ENCODE data around the gene SALL4.
A peak's percentile ranks its signal among the peaks of the same experiment; 100 is the strongest.
"Not testable (repeated sequence)": the region's sequence is repeated elsewhere in the genome, so short reads cannot be mapped to it uniquely, and the experiment has no call there.

Gene SALL4

DNA sequence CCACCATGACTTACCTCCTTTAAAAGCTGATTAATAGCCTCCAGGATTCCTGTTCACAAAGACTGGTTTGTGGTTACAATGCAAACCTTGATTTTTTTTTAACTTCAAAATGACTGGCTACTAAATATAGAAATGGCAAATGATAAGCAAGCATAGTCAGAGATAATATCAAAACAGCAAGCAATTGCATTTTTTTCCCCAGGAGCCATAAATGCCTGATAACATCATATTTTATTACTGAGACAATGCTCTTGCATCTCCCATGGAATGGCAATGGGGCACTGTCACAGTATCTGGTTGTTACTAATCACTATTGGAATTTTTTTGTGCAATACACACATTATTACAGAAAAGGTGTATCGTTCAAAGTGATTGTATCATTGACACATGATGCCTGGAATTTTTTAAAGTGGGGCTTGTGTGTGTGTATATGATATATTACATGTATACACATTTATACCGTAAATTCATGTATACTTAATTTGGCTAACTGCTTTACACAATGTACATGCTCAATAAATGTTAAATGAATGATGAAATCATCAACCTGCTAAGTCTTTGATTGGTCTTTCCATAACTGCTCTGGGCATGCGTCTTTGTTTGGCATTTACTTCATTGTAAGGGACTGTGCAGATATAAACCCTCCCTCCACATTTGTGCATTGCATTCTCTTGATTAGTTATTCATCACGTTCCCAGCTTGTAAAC, 980 bp upstream of the SALL4 start:
- no peak for DNase-seq (ENCODE audit: low spot score)

GRCh38 chr20:51801823-51802123, 548 bp downstream of the SALL4 start:
- no peak for DNase-seq (ENCODE audit: low spot score)

DNA sequence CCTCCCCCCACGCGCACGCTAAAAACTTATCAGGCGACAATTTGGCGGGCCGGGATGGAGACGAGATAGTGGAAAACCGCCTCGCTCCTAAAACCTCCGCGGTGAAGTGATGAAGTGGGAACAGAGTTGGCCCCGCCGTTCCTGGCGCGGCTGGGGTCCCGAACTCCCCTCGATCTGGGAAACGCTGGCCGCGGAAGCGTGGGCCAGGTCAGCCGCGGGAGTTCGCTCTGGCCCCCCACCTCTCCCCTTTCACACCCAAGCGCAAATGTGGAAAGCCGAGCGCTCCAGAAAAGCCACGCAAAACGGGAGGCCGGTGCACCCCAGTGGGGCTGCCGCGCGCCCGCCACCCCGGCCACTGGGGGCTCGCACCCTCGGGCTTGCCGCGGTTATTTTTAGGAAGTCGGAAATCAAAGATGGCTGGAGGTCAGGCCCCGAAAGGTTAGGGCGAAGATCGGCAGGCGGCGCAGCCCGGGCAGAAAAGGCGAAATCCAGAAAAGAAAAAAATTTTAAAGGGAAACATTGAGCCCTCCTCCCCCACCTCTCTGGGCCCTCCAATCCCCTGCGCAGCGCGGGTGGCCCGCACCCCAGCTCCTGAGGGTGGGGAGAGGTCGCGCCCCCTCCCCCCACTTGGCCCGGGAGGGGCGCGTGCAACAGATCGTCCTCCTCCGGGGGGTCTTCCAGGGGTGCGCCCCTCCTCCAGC, 1.0 kb downstream of the SALL4 start:
- DNase-seq (ENCODE audit: low spot score), result no peak

GRCh38 chr20:51800872-51801121, 1.5 kb downstream of the SALL4 start:
- DNase-seq (ENCODE audit: low spot score), result no peak

DNA sequence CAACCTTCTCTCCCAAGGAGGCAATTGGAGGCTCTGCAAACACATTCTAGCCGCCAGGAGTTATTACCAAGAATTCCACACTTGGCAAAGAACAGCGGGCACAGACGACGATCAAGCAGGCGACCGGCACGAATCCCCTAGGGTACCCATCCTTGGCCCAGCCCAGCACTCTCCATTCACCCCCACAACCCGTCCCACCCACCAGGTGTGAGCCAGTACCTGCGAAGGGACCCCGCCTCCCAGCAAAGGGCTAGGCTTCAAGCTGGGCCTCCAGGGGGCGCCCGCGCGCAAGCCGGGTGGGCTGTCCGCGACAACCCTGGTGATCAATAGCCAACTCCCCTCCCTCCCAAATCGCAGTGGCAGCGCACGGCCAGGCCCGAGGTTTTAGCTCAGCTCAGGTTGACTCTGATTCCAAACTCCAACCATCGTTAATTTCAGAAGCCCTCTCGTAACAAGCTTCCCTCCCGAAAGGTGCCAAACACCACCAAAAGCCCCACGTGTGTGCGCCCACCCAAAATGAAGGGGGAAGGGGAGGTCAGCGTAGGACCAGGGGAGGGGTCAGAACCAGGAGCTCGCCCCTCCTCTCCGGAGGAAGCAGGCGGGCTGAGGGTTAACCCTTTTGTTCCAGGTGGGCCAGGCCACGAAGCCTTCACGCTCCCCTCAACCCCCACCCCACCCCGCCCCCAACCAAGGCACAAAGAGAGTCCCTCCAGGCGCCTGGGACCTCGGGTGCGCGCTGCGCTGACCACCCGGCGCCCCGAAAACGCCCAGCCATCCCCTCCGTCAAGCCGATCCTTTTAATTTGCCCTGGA, 2.1 kb downstream of the SALL4 start:
- DNase-seq (ENCODE audit: low spot score), result peak; percentile 67

GRCh38 chr20:51799401-51799860, 2.9 kb downstream of the SALL4 start:
- DNase-seq (ENCODE audit: low spot score), result no peak

DNA sequence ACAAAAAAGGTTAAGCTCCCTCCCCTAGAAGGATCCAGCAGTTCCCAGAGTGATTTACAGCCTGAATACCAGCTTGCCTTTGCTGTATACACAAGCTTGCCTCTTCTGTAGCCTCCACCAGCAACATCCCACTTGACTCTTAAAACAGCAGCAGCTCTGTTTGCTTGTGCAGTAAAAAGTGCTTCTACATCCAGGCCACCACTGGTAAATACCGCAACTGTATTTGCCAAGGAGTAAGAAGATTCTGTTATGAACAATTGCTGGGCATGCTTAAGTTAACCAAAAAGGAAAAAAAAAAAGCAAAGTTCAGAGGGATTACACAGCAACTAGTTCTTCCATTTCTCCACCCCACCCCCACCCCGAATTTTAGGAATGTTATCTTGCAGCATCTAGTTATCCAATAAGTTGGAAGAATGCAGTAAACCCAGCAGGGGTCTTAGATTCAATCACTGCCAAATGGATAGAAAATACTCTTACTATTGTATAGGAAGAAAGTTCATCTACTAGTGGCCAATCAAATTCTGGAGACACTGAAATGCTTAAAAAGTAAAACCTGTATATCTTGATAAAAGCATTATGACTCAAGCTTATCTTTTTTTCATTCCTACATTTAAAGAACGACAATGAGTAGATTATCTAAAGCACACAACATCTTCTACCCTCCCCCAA, 4.8 kb downstream of the SALL4 start:
- no peak for DNase-seq (ENCODE audit: low spot score)

- no peak for DNase-seq (ENCODE audit: low spot score)
These were observed 6.0 kb downstream of the SALL4 start for GRCh38 chr20:51796340-51796739.

DNA sequence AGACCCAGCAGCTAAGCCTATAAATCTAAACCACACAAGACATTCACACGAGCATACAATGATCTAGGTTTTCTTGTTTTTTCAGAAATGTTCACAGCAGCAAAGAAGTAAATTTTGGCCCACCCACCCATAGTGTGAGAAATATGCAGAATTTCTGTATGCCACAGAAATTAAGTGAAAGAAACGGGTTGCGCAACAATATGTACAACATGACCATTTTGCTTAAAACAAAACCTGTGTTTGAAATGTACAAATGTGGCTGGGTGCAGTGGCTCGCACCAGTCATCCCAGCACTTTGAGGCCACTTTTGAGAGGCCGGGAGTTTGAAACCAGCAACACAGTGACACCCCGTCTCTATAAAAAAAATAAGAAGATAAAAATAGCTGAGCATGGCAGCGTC, 9.4 kb downstream of the SALL4 start:
- DNase-seq (ENCODE audit: low spot score), result no peak

DNA sequence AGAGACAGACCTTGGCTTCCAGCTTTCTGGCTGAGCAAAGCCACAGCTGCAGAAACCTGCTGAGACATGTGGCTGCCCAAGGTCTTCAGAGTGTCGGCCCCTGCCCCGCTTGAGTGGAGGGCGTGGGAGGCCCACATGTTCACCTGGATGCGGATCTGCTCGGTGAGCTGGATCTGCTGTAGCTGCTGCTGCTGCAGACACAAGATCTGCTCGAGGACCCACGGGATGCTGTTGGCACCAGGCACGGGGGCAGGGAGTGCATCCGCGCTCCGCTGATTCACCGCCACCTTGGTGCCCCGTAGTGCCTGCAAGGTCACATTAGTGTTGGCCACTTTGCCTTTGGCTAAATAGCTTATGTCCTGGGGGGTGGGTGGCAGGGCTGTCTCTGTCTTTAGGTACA, 10.7 kb downstream of the SALL4 start:
- DNase-seq (ENCODE audit: low spot score), result no peak

DNA sequence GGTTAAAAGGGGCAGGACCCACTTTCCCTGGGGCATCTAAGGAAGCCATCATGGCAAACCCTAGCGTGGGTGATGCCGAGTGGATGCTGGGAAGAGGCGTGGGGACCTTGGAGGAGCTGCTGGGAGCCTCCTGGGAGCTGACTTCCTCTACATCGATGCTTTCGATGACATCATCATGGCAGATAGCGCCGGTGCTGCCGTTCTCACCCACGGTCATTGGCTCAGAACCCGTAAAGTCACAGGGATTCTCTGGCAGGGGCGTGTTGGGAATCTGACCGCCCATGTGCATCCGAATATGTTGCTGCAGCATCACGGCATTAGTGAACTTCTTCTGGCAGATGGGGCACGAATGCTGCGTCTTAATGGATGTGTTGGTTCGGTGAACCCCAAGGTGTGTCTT, 12.1 kb downstream of the SALL4 start:
- no peak for DNase-seq (ENCODE audit: low spot score)

DNA sequence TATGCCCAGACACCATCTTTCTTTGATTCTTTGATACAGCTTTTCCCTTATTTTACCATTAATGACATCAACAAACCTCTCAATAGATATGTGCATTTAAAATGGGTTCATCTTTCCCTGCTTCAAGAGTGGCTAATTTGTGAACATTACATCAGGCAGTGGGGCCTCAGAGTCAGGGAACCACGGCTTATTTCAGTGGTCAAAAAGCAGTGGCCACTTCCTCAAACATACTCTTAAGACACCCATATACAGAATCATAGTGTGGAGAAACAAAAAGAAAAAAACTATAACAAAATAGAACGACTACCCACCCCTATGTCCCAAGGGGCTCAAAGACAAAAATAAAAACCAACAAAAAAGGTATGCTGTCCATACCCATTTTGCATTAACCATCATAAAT, 12.9 kb downstream of the SALL4 start:
- no peak for DNase-seq (ENCODE audit: low spot score)

- DNase-seq (ENCODE audit: low spot score), result no peak
These were observed 13.5 kb downstream of the SALL4 start for GRCh38 chr20:51788822-51789221.

GRCh38 chr20:51784299-51784698, 18.0 kb downstream of the SALL4 start:
- DNase-seq (ENCODE audit: low spot score), result no peak

DNA sequence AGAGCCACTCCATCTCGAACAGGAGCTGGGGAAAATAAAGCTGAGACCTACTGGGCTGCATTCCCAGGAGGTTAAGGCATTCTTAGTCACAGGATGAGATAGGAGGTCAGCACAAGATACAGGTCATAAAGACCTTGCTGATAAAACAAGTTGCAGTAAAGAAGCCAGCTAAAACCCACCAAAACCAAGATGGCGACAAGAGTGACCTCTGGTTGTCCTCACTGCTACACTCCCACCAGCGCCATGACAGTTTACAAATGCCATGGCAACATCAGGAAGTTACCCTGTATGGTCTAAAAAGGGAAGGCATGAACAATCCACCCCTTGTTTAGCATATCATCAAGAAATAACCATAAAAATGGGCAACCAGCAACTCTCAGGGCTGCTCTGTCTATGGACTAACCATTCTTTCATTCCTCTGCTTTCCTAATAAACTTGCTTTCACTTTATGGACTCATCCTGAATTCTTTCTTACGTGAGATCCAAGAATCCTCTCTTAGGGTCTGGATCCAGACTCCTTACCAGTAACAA, 24.0 kb downstream of the SALL4 start:
- not testable (repeated sequence) for DNase-seq (ENCODE audit: low spot score)

GRCh38 chr20:51775241-51775640, 27.1 kb downstream of the SALL4 start:
- DNase-seq (ENCODE audit: low spot score), result no peak

GRCh38 chr20:51772236-51772635, 30.1 kb downstream of the SALL4 start:
- DNase-seq (ENCODE audit: low spot score), result no peak

DNA sequence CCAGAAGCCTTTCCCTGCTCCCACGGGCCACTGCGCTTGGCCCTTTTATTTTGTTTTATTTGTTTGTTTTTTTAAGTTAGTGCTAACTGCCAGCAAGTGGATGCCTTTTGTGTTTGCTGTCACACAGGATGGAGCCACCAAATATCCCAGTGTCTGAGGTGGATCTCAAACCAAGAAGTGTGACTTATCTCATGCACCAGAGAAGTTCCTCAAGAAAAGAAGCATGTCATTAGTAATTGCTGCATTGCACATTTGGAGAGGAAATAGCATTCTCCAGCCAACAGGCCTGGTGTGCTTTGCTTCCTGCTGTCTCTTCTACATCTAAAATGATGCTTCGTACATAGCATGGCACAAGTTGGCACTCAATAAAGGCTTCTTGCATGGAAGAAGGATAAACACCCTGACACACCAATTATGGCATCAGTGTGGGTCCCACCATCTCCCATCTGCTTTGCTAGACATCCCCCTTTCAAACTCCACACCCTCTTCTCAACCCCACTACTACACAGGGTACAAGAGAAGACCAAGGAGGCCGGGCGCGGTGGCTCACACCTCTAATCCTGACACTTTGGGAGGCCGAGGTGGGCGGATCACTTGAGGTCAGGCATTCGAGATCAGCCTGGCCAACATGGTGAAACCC, 32.2 kb downstream of the SALL4 start:
- DNase-seq (ENCODE audit: low spot score), result no peak

- no peak for DNase-seq (ENCODE audit: low spot score)
These were observed 33.4 kb downstream of the SALL4 start for GRCh38 chr20:51768759-51769517.

- no peak for DNase-seq (ENCODE audit: low spot score)
These were observed 34.2 kb downstream of the SALL4 start, which contains the start of gene ATP9A for GRCh38 chr20:51767867-51768758. TSS of gene ATP9A (minus strand) at chr20:51768390. CDS start at chr20:51768369, 21 bp downstream.

Measured in SK-N-DZ (cell line).